Fibroblast of skin of abdomen (primary cell): ENCODE results near the gene DHX15.

Experiments
- DNase-seq: peaks from one replicate; pipeline ENCODE4 v3.0.0-alpha.2; 2013

Gene DHX15

GRCh38 chr4:24582235-24582832 lies 2.0 kb downstream of the DHX15 start:
- DNase-seq: no peak

- no peak for DNase-seq
Observed at GRCh38 chr4:24578364-24578763, 6.0 kb downstream of the DHX15 start.

GRCh38 chr4:24576276-24576675 lies 8.1 kb downstream of the DHX15 start:
- no peak for DNase-seq

- no peak for DNase-seq
Observed at GRCh38 chr4:24574236-24574635, 10.1 kb downstream of the DHX15 start.

- no peak for DNase-seq
Observed at GRCh38 chr4:24573582-24573981, 10.8 kb downstream of the DHX15 start.

GRCh38 chr4:24570574-24571236 lies 13.6 kb downstream of the DHX15 start:
- DNase-seq: no peak

- no peak for DNase-seq
Observed at GRCh38 chr4:24570172-24570571, 14.2 kb downstream of the DHX15 start.

- no peak for DNase-seq
Observed at GRCh38 chr4:24569662-24570061, 14.7 kb downstream of the DHX15 start.

GRCh38 chr4:24568425-24568824 lies 15.9 kb downstream of the DHX15 start:
- peak; percentile 43 for DNase-seq

- no peak for DNase-seq
Observed at GRCh38 chr4:24565054-24565453, 19.3 kb downstream of the DHX15 start.

- no peak for DNase-seq
Observed at GRCh38 chr4:24564488-24564887, 19.9 kb downstream of the DHX15 start.

- no peak for DNase-seq
Observed at GRCh38 chr4:24561438-24562139, 22.8 kb downstream of the DHX15 start.

- DNase-seq: peak; percentile 78
Observed at GRCh38 chr4:24560868-24561368, 23.4 kb downstream of the DHX15 start.

- DNase-seq: no peak
Observed at GRCh38 chr4:24559889-24560288, 24.5 kb downstream of the DHX15 start.

GRCh38 chr4:24559032-24559821 lies 25.1 kb downstream of the DHX15 start:
- peak; percentile 25 for DNase-seq

GRCh38 chr4:24557026-24558025 lies 27.0 kb downstream of the DHX15 start:
- DNase-seq: peak; percentile 67

- DNase-seq: no peak
Observed at GRCh38 chr4:24551492-24552289, 32.7 kb downstream of the DHX15 start.

- DNase-seq: no peak
Observed at GRCh38 chr4:24550441-24551175, 33.7 kb downstream of the DHX15 start.

- DNase-seq: no peak
Observed at GRCh38 chr4:24547979-24548378, 36.4 kb downstream of the DHX15 start.
